ENCODE results near the gene ARRB1. TPM values are rescaled to one million over a fixed set of nuclear protein-coding genes. Genes with fewer than 3 reads are reported as not detected.
"Not testable (repeated sequence)": the region's sequence is repeated elsewhere in the genome, so short reads cannot be mapped to it uniquely, and the experiment has no call there.

ARRB1 gene
- total RNA-seq, 2 donors from 2014 or later = 27.1 to 30.6 TPM

DNA sequence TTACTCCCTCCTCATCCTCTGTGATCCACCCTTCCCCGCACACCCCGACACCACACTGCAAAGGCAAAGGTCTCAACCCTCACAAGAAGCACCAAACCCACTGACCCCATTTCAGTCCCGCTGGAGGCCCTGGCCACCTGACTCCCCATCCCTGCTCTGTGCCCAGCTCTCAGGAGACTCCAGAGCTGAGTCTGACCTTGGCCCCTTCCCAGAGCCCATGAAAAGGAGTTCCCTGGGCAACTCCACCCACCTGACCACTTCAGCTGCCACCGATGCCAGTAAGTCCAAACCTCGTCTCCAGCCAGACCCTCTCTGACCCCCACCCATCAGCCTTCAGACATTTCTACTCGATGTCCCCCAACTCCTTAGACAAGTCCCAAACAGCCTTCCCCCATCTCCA is 45.5 kb downstream of the ARRB1 start:
- Histone ChIP-seq H3K9me3 (no peaks in the 10 kb centered on the region), H3K27me3 (replicated peaks; ENCODE audit: insufficient read depth) (no peaks in the 10 kb centered on the region), H3K4me1 (ENCODE audit: control insufficient read depth in 1 of 2, low read depth in 2 of 2) (no peaks in the 10 kb centered on the region), H3K27ac (no peak overlapping the region), H3K36me3 (no peaks in the 10 kb centered on the region), H3K4me3 (no peak overlapping the region)
- DNase-seq (ENCODE audit: low spot score) (no peak), ATAC-seq (ENCODE audit: insufficient number of reproducible peaks, low FRiP score, low read depth) (no peak)
- no peak for TF ChIP-seq CTCF (IDR thresholded peaks at IDR 0.05)

- Histone ChIP-seq H3K9me3 (no peaks in the 10 kb centered on the region), H3K27ac (no peak overlapping the region), H3K4me1 (ENCODE audit: control insufficient read depth in 1 of 2, low read depth in 2 of 2) (no peaks in the 10 kb centered on the region), H3K4me3 (no peak overlapping the region), H3K27me3 (replicated peaks; ENCODE audit: insufficient read depth) (no peaks in the 10 kb centered on the region), H3K36me3 (no peaks in the 10 kb centered on the region)
- no peak for ATAC-seq (ENCODE audit: insufficient number of reproducible peaks, low FRiP score, low read depth)
- DNase-seq (ENCODE audit: low spot score) = no peak
- TF ChIP-seq CTCF (IDR thresholded peaks at IDR 0.05) = no peak
These were observed 46.0 kb downstream of the ARRB1 start for GRCh38 chr11:75305452-75305851.

DNA sequence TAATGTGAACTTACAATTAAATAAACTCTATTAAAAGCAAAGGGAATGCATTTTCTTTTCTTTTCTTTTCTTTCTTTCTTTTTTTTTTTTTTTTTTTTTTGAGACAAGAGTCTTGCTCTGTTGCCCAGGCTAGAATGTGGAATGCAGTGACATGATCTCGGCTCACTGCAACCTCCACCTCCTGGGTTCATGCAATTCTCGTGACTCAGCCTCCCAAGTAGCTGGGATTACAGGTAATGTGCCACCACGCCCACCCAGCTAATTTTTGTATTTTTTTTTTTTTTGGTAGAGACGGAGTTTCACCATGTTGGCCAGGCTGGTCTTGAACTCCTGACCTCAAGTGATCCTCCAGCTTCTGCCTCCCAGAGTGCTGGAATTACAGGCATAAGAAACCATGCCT is 46.5 kb downstream of the ARRB1 start:
- ATAC-seq (ENCODE audit: insufficient number of reproducible peaks, low FRiP score, low read depth); H3K27ac ChIP-seq; H3K4me1 ChIP-seq (ENCODE audit: control insufficient read depth in 1 of 2, low read depth in 2 of 2): not testable (repeated sequence)

GRCh38 chr11:75303544-75304224 is 47.8 kb downstream of the ARRB1 start:
- Histone ChIP-seq H3K27ac (no peak overlapping the region), H3K27me3 (replicated peaks; ENCODE audit: insufficient read depth) (no peaks in the 10 kb centered on the region), H3K4me3 (no peak overlapping the region), H3K4me1 (ENCODE audit: control insufficient read depth in 1 of 2, low read depth in 2 of 2) (no peaks in the 10 kb centered on the region), H3K9me3 (no peaks in the 10 kb centered on the region), H3K36me3 (no peaks in the 10 kb centered on the region)
- no peak for DNase-seq (ENCODE audit: low spot score)
- ATAC-seq (ENCODE audit: insufficient number of reproducible peaks, low FRiP score, low read depth) = no peak
- no peak for TF ChIP-seq CTCF (IDR thresholded peaks at IDR 0.05)

More for the DNA sequence above, 46.5 kb downstream of the ARRB1 start:
- not testable (repeated sequence) for H3K9me3 ChIP-seq; H3K27me3 ChIP-seq (replicated peaks; ENCODE audit: insufficient read depth); H3K36me3 ChIP-seq; H3K4me3 ChIP-seq; DNase-seq (ENCODE audit: low spot score)

- Histone ChIP-seq H3K27me3 (replicated peaks; ENCODE audit: insufficient read depth) (no peaks in the 10 kb centered on the region), H3K36me3 (no peaks in the 10 kb centered on the region), H3K4me3 (no peak overlapping the region), H3K9me3 (no peaks in the 10 kb centered on the region), H3K27ac (no peak overlapping the region), H3K4me1 (ENCODE audit: control insufficient read depth in 1 of 2, low read depth in 2 of 2) (no peaks in the 10 kb centered on the region)
- TF ChIP-seq CTCF (IDR thresholded peaks at IDR 0.05) = no peak
- ATAC-seq (ENCODE audit: insufficient number of reproducible peaks, low FRiP score, low read depth) = no peak
- no peak for DNase-seq (ENCODE audit: low spot score)
These were observed 49.1 kb downstream of the ARRB1 start for GRCh38 chr11:75302371-75302770.
